OCI-LY7 (cell line): ENCODE data around the gene UPB1. TPM values are rescaled to one million over a fixed set of nuclear protein-coding genes. Genes with fewer than 3 reads are reported as not detected.

Source experiments
- BruUV-seq: library from RNA; stranded (reverse); fragments of 400-500 nt; replicated peaks from 2 replicates; lab custom pipeline; 2021; lab: Mats Ljungman, UMichigan
- CTCF ChIA-PET: fragments of 300-600 bp; sonication (Branson Sonifier 250); formaldehyde crosslinking; loops from one replicate; lab custom pipeline; 2022; ENCODE audit warnings: antibody characterized with exemption; ENCODE audit not compliant: unreplicated experiment; lab: Charles Lee
- POLR2A ChIA-PET: fragments of 300-600 bp; sonication (Branson Sonifier 250); formaldehyde crosslinking; loops from one replicate; lab custom pipeline; 2022; ENCODE audit warnings: antibody characterized with exemption; lab: Charles Lee
- DNase-seq: peaks from one replicate; pipeline ENCODE4 v3.0.0-alpha.2; 2015; ENCODE audit warnings: low spot score
- H2AFZ ChIP-seq: fragments of 200-600 bp; sonication (generic), shearing (Covaris generic); 2 replicates; pipeline ENCODE4 v1.6.1; 2014; ENCODE audit warnings: mild to moderate bottlenecking, antibody characterized with exemption, low read length, moderate library complexity
- H3K27ac ChIP-seq: fragments of 200-600 bp; sonication (generic); 2 replicates; pipeline ENCODE4 v1.5.1; 2014; ENCODE audit warnings: mixed run types, low read depth, mild to moderate bottlenecking, moderate library complexity, low read length, inconsistent platforms; ENCODE audit not compliant: poor library complexity, severe bottlenecking
- H3K36me3 ChIP-seq: fragments of 200-600 bp; sonication (generic); 2 replicates; pipeline ENCODE4 v1.6.1; 2014; ENCODE audit warnings: mild to moderate bottlenecking, antibody characterized with exemption, low read length, moderate library complexity, mixed read lengths; ENCODE audit not compliant: insufficient read depth
- H3K4me1 ChIP-seq: fragments of 200-600 bp; sonication (generic); 2 replicates; pipeline ENCODE4 v1.5.1; 2014; ENCODE audit warnings: mild to moderate bottlenecking, low read length; ENCODE audit not compliant: insufficient read depth, poor library complexity, severe bottlenecking
- H3K4me2 ChIP-seq: fragments of 200-600 bp; sonication (generic); 2 replicates; pipeline ENCODE4 v1.6.1; 2014; ENCODE audit warnings: mild to moderate bottlenecking, low read length
- H3K4me3 ChIP-seq: fragments of 200-600 bp; sonication (generic); 2 replicates; pipeline ENCODE4 v1.5.1; 2014; ENCODE audit warnings: mild to moderate bottlenecking, low read depth, low read length; ENCODE audit not compliant: poor library complexity, severe bottlenecking
- H3K79me2 ChIP-seq: fragments of 200-600 bp; sonication (generic); 2 replicates; pipeline ENCODE4 v1.6.1; 2016; ENCODE audit warnings: low read depth, mild to moderate bottlenecking, low read length, moderate library complexity, mixed read lengths; ENCODE audit not compliant: insufficient read depth
- H3K9me2 ChIP-seq: fragments of 200-600 bp; sonication (generic); 2 replicates; pipeline ENCODE4 v1.6.1; 2016; ENCODE audit warnings: mild to moderate bottlenecking, low read length, mixed read lengths; ENCODE audit not compliant: insufficient read depth
- H3K9me3 ChIP-seq: fragments of 200-600 bp; sonication (generic); 2 replicates; pipeline ENCODE4 v1.6.1; 2014; ENCODE audit warnings: mild to moderate bottlenecking, mixed run types, low read length, mixed read lengths
- H4K20me1 ChIP-seq: fragments of 200-600 bp; sonication (generic); 2 replicates; pipeline ENCODE4 v1.6.1; 2014; ENCODE audit warnings: mild to moderate bottlenecking, antibody characterized with exemption, low read length, moderate library complexity, mixed read lengths; ENCODE audit not compliant: insufficient read depth
- EZH2phosphoT487 ChIP-seq: fragments of 200-600 bp; sonication (generic); IDR thresholded peaks from 2 replicates; pipeline ENCODE4 v1.6.1; 2018; ENCODE audit warnings: low read depth, borderline replicate concordance, mild to moderate bottlenecking, mixed run types, antibody characterized with exemption, low read length, moderate library complexity, mixed read lengths
- intact Hi-C: fragments of 100-400 bp; cut with micrococcal nuclease; formaldehyde crosslinking; loops from one replicate; pipeline ENCODE4 v1.10.0; 2022; ENCODE audit not compliant: unreplicated experiment
- total RNA-seq, 2 experiments: library from RNA; depleted of rRNA in 1 of 2; stranded (reverse); fragments of >200 nt in 1 of 2; shearing (Covaris generic) in 1 of 2; gene quantifications; 2 replicates each; pipeline ENCODE4 v1.2.3, GENCODE V29; 2014 to 2022
- TF ChIP-seq, protein P1 (sequence below): fragments of 200-600 bp; sonication (generic); conservative IDR thresholded peaks from 2 replicates; pipeline ENCODE4 v1.5.1; 2014; ENCODE audit warnings: mild to moderate bottlenecking, antibody characterized with exemption, low read length, moderate library complexity, mixed read lengths

Gene UPB1
- total RNA-seq, 2 experiments from 2014 or later = 0.69 to 0.70 TPM

DNA sequence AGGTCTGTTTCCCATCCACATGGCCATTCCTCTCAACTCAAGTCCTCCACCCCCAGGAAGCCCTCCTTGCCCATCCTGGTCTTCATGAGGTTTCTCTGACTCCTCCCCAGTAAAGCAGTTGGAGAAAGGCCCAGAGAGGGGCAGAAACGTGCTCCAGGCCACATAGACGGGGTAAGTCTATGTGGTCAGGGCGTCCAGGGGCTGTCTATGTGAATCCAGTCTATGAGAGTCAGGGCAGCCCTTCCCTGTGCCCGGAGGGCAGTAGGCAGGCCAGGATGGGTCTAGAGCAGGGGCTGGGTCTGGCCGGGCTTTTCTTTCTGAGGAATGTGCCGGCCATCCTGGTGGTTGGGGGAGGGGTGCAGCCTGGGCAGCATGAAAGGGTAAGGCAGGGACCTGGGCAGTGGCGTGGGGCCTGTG lies 48.1 kb downstream of the UPB1 start:
- H3K4me3 ChIP-seq = no peak overlapping the region
- ChIA-PET POLR2A (no interaction called here), CTCF (no interaction called here)
- H3K27ac ChIP-seq = no peak overlapping the region
- intact Hi-C loops = no loop called here
- H3K79me2 ChIP-seq = no peaks in the 10 kb centered on the region
- DNase-seq = no peak
- no peak overlapping the region for H3K4me2 ChIP-seq
- H3K9me2 ChIP-seq = no peaks in the 10 kb centered on the region
- no peaks in the 10 kb centered on the region for H3K9me3 ChIP-seq
- H3K36me3 ChIP-seq = peaks cover 79% of the 10 kb centered on the region
- TF ChIP-seq EZH2phosphoT487 = no peak
- TF ChIP-seq, protein P1, sequence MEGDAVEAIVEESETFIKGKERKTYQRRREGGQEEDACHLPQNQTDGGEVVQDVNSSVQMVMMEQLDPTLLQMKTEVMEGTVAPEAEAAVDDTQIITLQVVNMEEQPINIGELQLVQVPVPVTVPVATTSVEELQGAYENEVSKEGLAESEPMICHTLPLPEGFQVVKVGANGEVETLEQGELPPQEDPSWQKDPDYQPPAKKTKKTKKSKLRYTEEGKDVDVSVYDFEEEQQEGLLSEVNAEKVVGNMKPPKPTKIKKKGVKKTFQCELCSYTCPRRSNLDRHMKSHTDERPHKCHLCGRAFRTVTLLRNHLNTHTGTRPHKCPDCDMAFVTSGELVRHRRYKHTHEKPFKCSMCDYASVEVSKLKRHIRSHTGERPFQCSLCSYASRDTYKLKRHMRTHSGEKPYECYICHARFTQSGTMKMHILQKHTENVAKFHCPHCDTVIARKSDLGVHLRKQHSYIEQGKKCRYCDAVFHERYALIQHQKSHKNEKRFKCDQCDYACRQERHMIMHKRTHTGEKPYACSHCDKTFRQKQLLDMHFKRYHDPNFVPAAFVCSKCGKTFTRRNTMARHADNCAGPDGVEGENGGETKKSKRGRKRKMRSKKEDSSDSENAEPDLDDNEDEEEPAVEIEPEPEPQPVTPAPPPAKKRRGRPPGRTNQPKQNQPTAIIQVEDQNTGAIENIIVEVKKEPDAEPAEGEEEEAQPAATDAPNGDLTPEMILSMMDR = no peak
- BruUV-seq = no TSS peak
- H4K20me1 ChIP-seq = no peaks in the 10 kb centered on the region
- no peak overlapping the region for H2AFZ ChIP-seq
- H3K4me1 ChIP-seq = no peaks in the 10 kb centered on the region

DNA sequence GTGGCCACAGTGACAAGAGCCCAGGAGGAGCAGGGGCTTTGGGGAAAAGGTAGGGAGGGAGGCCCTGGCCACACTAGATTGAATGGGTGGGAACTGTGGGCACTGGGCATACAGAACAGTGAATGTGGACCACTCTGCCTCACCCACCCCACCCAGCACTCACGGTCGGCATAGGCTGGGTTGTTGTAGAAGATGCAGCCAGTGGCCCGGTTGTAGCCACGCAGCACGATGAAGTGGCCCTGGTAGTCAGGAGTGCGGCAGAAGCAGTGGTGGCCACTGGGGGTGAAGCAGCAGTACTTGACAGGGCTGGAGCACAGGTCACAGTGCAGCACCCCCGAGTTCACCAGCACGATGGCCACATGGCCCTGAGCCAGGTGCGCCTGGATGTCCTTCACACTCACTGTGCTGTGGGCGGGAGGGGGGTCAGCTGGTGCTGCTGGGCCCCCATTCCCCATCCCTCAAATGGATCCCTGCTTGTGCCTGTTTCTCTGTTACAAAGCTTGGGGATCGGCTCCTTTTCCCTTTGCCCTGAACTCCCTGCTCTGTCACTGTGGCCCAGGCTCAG lies 48.6 kb downstream of the UPB1 start:
- Histone ChIP-seq H3K4me3 (no peak overlapping the region), H4K20me1 (no peaks in the 10 kb centered on the region), H3K79me2 (no peaks in the 10 kb centered on the region)

DNA sequence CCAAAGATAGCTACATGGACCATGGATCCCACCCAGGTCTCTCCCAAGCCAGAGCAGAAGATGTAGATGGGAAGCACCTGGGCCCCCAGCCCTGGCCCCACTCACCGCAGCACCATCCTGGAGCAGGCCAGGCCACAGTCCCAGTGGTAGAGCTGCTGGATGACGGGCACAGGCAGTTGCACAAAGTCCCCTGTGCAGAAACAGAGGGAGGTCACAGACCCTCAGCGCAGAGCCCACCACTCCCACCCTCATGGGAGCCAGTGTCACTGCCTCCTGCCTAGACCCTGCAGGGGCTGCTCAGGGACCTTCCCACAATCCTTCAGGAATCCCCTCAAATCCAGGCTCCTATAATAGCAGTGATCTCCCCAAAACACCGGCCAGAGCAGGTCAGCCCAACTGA lies 53.7 kb downstream of the UPB1 start:
- Histone ChIP-seq H3K79me2 (peaks cover 23% of the 10 kb centered on the region; the same call in 1 of the 2 replicates), H3K9me2 (no peaks in the 10 kb centered on the region), H3K27ac (no peak overlapping the region), H3K4me3 (no peak overlapping the region), H4K20me1 (peaks cover 6% of the 10 kb centered on the region), H3K4me2 (no peak overlapping the region), H2AFZ (no peak overlapping the region), H3K4me1 (peaks cover 29% of the 10 kb centered on the region), H3K36me3 (peaks cover 66% of the 10 kb centered on the region), H3K9me3 (no peaks in the 10 kb centered on the region)
- intact Hi-C loops = no loop called here
- CTCF ChIA-PET = no interaction called here
- no TSS peak for BruUV-seq
- POLR2A ChIA-PET = no interaction called here
- DNase-seq = no peak
- TF ChIP-seq, protein P1 = no peak
- no peak for TF ChIP-seq EZH2phosphoT487

More for the DNA sequence above, 48.6 kb downstream of the UPB1 start:
- no peaks in the 10 kb centered on the region for H3K4me1 ChIP-seq
- H3K9me2 ChIP-seq = no peaks in the 10 kb centered on the region
- no TSS peak for BruUV-seq
- DNase-seq = no peak
- H2AFZ ChIP-seq = no peak overlapping the region
- no peaks in the 10 kb centered on the region for H3K9me3 ChIP-seq
- no peak for TF ChIP-seq EZH2phosphoT487
- no peak overlapping the region for H3K27ac ChIP-seq
- POLR2A ChIA-PET = interaction anchor here (0.6 kb wide), 1 partner anchor 12 kb away, joined by 3 read pairs; the partner anchor contains the start of gene SNRPD3
- intact Hi-C loops = no loop called here
- H3K4me2 ChIP-seq = no peak overlapping the region
- CTCF ChIA-PET = no interaction called here
- H3K36me3 ChIP-seq = peaks cover 85% of the 10 kb centered on the region
